Measurements from ENCODE around the gene MGST2. TPM values are rescaled to one million over a fixed set of nuclear protein-coding genes. Genes with fewer than 3 reads are reported as not detected.

MGST2 gene
- polyA plus RNA-seq, 1 donor (not counting 4 experiments of a cell fraction or from before 2014, with no cell fraction given), result 57.6 TPM

- Histone ChIP-seq H4K20me1 (ENCODE audit: control insufficient read depth, extremely low read depth, insufficient read depth, low read length) (no peaks in the 10 kb centered on the region), H3K4me1 (ENCODE audit: control insufficient read depth, extremely low read depth, insufficient read depth, low read length) (peaks cover 3% of the 10 kb centered on the region), H3K9ac (ENCODE audit: control insufficient read depth, extremely low read depth, insufficient read depth, low read length) (no peak overlapping the region), H3K9me3 (ENCODE audit: control insufficient read depth, low read depth, low read length) (no peaks in the 10 kb centered on the region), H3K9me1 (ENCODE audit: control insufficient read depth, extremely low read depth, insufficient read depth, low read length) (no peaks in the 10 kb centered on the region), H3K27ac (ENCODE audit: control insufficient read depth, insufficient read depth, low read length) (no peak overlapping the region), H3K36me3 (ENCODE audit: control insufficient read depth in 2 of 2, extremely low read depth in 1 of 2, insufficient read depth in 2 of 2, low read length in 2 of 2) (no peaks in the 10 kb centered on the region), H3K4me3 (ENCODE audit: control insufficient read depth in 2 of 3, extremely low read depth in 1 of 3, insufficient read depth in 2 of 3, low read depth in 1 of 3, low read length in 3 of 3) (no peak overlapping the region), H3K4me2 (ENCODE audit: control insufficient read depth, extremely low read depth, insufficient read depth, low read depth, low read length) (no peak overlapping the region), H3K79me2 (ENCODE audit: control insufficient read depth, insufficient read depth, low read length) (no peaks in the 10 kb centered on the region), H2AFZ (ENCODE audit: control insufficient read depth, low read length) (no peak overlapping the region), H3K27me3 (ENCODE audit: control insufficient read depth, extremely low read depth, insufficient read depth, low read length) (no peaks in the 10 kb centered on the region)
- no peak for FAIRE-seq
- no peak for TF ChIP-seq CTCF (optimal IDR thresholded peaks at IDR 0.05 in 1 of 3, IDR thresholded peaks at IDR 0.05 in 1 of 3, conservative IDR thresholded peaks at IDR 0.05 in 1 of 3; ENCODE audit: extremely low read depth in 1 of 3, insufficient read depth in 2 of 3, low read length in 3 of 3)
- no peak for TF ChIP-seq EZH2 (IDR thresholded peaks at IDR 0.05; ENCODE audit: low read length)
- DNase-seq (ENCODE audit: low read depth, low spot score), result no peak
- dilution Hi-C loops (cut with MboI; ENCODE audit: extremely low pct_ligation_motif_present, low sequenced_read_pairs), result no loop called here
These were observed 52.7 kb downstream of the MGST2 start for GRCh38 chr4:139718358-139718757.

GRCh38 chr4:139718833-139719232, 53.2 kb downstream of the MGST2 start:
- H3K9me1 ChIP-seq (ENCODE audit: control insufficient read depth, extremely low read depth, insufficient read depth, low read length), result no peaks in the 10 kb centered on the region
- no peak overlapping the region for H3K4me3 ChIP-seq (ENCODE audit: control insufficient read depth in 2 of 3, extremely low read depth in 1 of 3, insufficient read depth in 2 of 3, low read depth in 1 of 3, low read length in 3 of 3)
- dilution Hi-C loops (cut with MboI; ENCODE audit: extremely low pct_ligation_motif_present, low sequenced_read_pairs), result no loop called here
- no peaks in the 10 kb centered on the region for H3K27me3 ChIP-seq (ENCODE audit: control insufficient read depth, extremely low read depth, insufficient read depth, low read length)
- no peak overlapping the region for H3K27ac ChIP-seq (ENCODE audit: control insufficient read depth, insufficient read depth, low read length)
- DNase-seq (ENCODE audit: low read depth, low spot score) (no peak), FAIRE-seq (no peak)
- H3K9me3 ChIP-seq (ENCODE audit: control insufficient read depth, low read depth, low read length), result no peaks in the 10 kb centered on the region
- no peaks in the 10 kb centered on the region for H4K20me1 ChIP-seq (ENCODE audit: control insufficient read depth, extremely low read depth, insufficient read depth, low read length)
- no peak overlapping the region for H3K4me2 ChIP-seq (ENCODE audit: control insufficient read depth, extremely low read depth, insufficient read depth, low read depth, low read length)
- H3K4me1 ChIP-seq (ENCODE audit: control insufficient read depth, extremely low read depth, insufficient read depth, low read length), result peaks cover 3% of the 10 kb centered on the region
- H3K36me3 ChIP-seq (ENCODE audit: control insufficient read depth in 2 of 2, extremely low read depth in 1 of 2, insufficient read depth in 2 of 2, low read length in 2 of 2), result no peaks in the 10 kb centered on the region
- no peak overlapping the region for H2AFZ ChIP-seq (ENCODE audit: control insufficient read depth, low read length)
- no peak overlapping the region for H3K9ac ChIP-seq (ENCODE audit: control insufficient read depth, extremely low read depth, insufficient read depth, low read length)
- H3K79me2 ChIP-seq (ENCODE audit: control insufficient read depth, insufficient read depth, low read length), result no peaks in the 10 kb centered on the region
- TF ChIP-seq CTCF (optimal IDR thresholded peaks at IDR 0.05 in 1 of 3, IDR thresholded peaks at IDR 0.05 in 1 of 3, conservative IDR thresholded peaks at IDR 0.05 in 1 of 3; ENCODE audit: extremely low read depth in 1 of 3, insufficient read depth in 2 of 3, low read length in 3 of 3) (no peak), EZH2 (IDR thresholded peaks at IDR 0.05; ENCODE audit: low read length) (no peak)

Measured in keratinocyte (primary cell).